K562 (cell line): ENCODE results near the gene TAOK2. TPM values are rescaled to one million over a fixed set of nuclear protein-coding genes. Genes with fewer than 3 reads are reported as not detected.

Experiments
- C11orf30 ChIP-seq: fragments of 450-650 bp; IDR thresholded peaks from 2 replicates; pipeline ENCODE4 v1.6.1; 2016; ENCODE audit warnings: low read depth, mild to moderate bottlenecking
- CCNT2 ChIP-seq: IDR thresholded peaks from 2 replicates; pipeline ENCODE4 v1.6.1; 2011; ENCODE audit warnings: borderline replicate concordance, low read depth, mild to moderate bottlenecking, moderate library complexity, mixed read lengths, low read length; ENCODE audit not compliant: insufficient read length; ENCODE audit errors: extremely low read depth
- CHD4 ChIP-seq: fragments of 200-600 bp; sonication (generic); IDR thresholded peaks from 3 replicates; pipeline ENCODE4 v1.6.1; 2012; ENCODE audit warnings: low read depth, mild to moderate bottlenecking, mixed read lengths, low read length, inconsistent platforms; ENCODE audit not compliant: insufficient read depth, insufficient replicate concordance, poor library complexity, severe bottlenecking
- EGR1 ChIP-seq: fragments of 450-650 bp; conservative IDR thresholded peaks from 2 replicates; pipeline ENCODE4 v1.6.1; 2017; ENCODE audit warnings: mild to moderate bottlenecking
- JUNB ChIP-seq: fragments of 450-650 bp; formaldehyde crosslinking; conservative IDR thresholded peaks from 2 replicates; pipeline ENCODE4 v1.4.0; 2020; ENCODE audit warnings: mild to moderate bottlenecking
- KLF16 ChIP-seq: IDR thresholded peaks from 2 replicates; pipeline ENCODE4 v1.6.1; 2016; ENCODE audit warnings: antibody characterized with exemption
- MAFK ChIP-seq: IDR thresholded peaks from 2 replicates; pipeline ENCODE4 v1.6.1; 2011; ENCODE audit warnings: low read length, improper control_type of control experiment
- MEIS2 ChIP-seq: fragments of 450-650 bp; IDR thresholded peaks from 2 replicates; pipeline ENCODE4 v1.6.1; 2014; ENCODE audit warnings: mild to moderate bottlenecking; ENCODE audit not compliant: partially characterized antibody
- MTA2 ChIP-seq: fragments of 450-650 bp; IDR thresholded peaks from 2 replicates; pipeline ENCODE4 v1.6.1; 2016; ENCODE audit warnings: low read depth
- NR2F6 ChIP-seq: fragments of 450-650 bp; formaldehyde crosslinking; IDR thresholded peaks from 2 replicates; pipeline ENCODE4 v1.4.0; 2020; ENCODE audit warnings: mild to moderate bottlenecking
- NRF1 ChIP-seq, 2 experiments: fragments of 450-650 bp; IDR thresholded peaks in 1 of 2; conservative IDR thresholded peaks in 1 of 2; 2 replicates each; pipeline ENCODE4 v1.6.1; 2014; ENCODE audit warnings: mild to moderate bottlenecking in 2 of 2
- PHF20 ChIP-seq: fragments of 450-650 bp; IDR thresholded peaks from 2 replicates; pipeline ENCODE4 v1.6.1; 2018; ENCODE audit not compliant: partially characterized antibody
- POLR2A ChIP-seq: fragments of 450-650 bp; conservative IDR thresholded peaks from 2 replicates; pipeline ENCODE4 v1.6.1; 2016
- POLR2AphosphoS5 ChIP-seq: IDR thresholded peaks from 2 replicates; pipeline ENCODE4 v1.6.1; 2011; ENCODE audit warnings: mild to moderate bottlenecking, low read depth, low read length, moderate library complexity; ENCODE audit not compliant: control insufficient read depth, insufficient read depth
- POLR3A ChIP-seq: IDR thresholded peaks from 2 replicates; pipeline ENCODE4 v1.6.1; 2011; ENCODE audit warnings: borderline replicate concordance, mild to moderate bottlenecking, moderate library complexity; ENCODE audit not compliant: insufficient read length, insufficient read depth; ENCODE audit errors: extremely low read depth
- POU5F1 ChIP-seq: fragments of 150-350 bp; IDR thresholded peaks from 2 replicates; pipeline ENCODE4 v1.6.1; 2014; ENCODE audit warnings: borderline replicate concordance, low read length, low read depth, mild to moderate bottlenecking; ENCODE audit not compliant: partially characterized antibody
- SIX5 ChIP-seq, 2 experiments: IDR thresholded peaks; 2 replicates each; pipeline ENCODE4 v1.6.1; 2011; ENCODE audit warnings: low read length in 2 of 2, borderline replicate concordance in 1 of 2, low read depth in 1 of 2, mild to moderate bottlenecking in 1 of 2, moderate library complexity in 1 of 2; ENCODE audit not compliant: insufficient read depth in 1 of 2
- TCF7L2 ChIP-seq: fragments of 150-350 bp; IDR thresholded peaks from 2 replicates; pipeline ENCODE4 v1.6.1; 2016; ENCODE audit warnings: low read depth, mild to moderate bottlenecking, low read length, moderate library complexity
- ZKSCAN3 ChIP-seq: fragments of 250-450 bp; sonication (Bioruptor Pico); IDR thresholded peaks from 2 replicates; pipeline ENCODE4 v1.4.0; 2020
- ZNF583 ChIP-seq: fragments of 250-450 bp; sonication (Bioruptor Pico); IDR thresholded peaks from 2 replicates; pipeline ENCODE4 v1.4.0; 2020
- polyA plus RNA-seq, 8 experiments: library from polyadenylated mRNA; depleted of rRNA in 4 of 8; stranded (reverse) in 5 of 8; unstranded in 3 of 8; fragments of >200 nt; fragmentation: Nextera tagmentation in 2 of 8; fragmentation: Illumina TruSeq in 1 of 8; extraction: Ambion mirVana in 2 of 8; extraction: Trizol in 1 of 8; gene quantifications; 2 replicates each; pipeline versions ENCODE4 v1.2.1 to v1.2.3, GENCODE V29; 2011 to 2014; ENCODE audit warnings: inconsistent platforms in 1 of 8, missing spikeins in 1 of 8
- total RNA-seq, 7 experiments: library from RNA; depleted of rRNA in 6 of 7; stranded (reverse); fragments of >200 nt in 6 of 7; fragmentation: Illumina TruSeq in 2 of 7; extraction: Trizol in 2 of 7; gene quantifications; 2 replicates each; pipeline versions ENCODE4 v1.2.1 to v1.2.3, GENCODE V29; 2011 to 2021; ENCODE audit warnings: low replicate concordance in 1 of 7
- TF ChIP-seq, protein P1 (sequence below): fragments of 150-350 bp; conservative IDR thresholded peaks from 2 replicates; pipeline ENCODE4 v1.6.1; 2014; ENCODE audit warnings: low read length
- TF ChIP-seq, protein P2 (sequence below), 2 experiments: fragments of 450-650 bp; conservative IDR thresholded peaks; 2 replicates each; pipeline ENCODE4 v1.6.1; 2017; ENCODE audit warnings: mild to moderate bottlenecking in 2 of 2, moderate library complexity in 2 of 2
- TF ChIP-seq, protein P3 (sequence below): sonication (generic); formaldehyde crosslinking; IDR thresholded peaks from 2 replicates; pipeline ENCODE4 v1.5.0; 2020; ENCODE audit warnings: missing genetic modification reagents

Gene TAOK2
- total and polyA plus RNA-seq, 9 of the 15 experiments (the other 6 are each of a cell fraction or from before 2014, with no cell fraction given), result 0.10 to 41.8 (median 13.7) TPM

DNA sequence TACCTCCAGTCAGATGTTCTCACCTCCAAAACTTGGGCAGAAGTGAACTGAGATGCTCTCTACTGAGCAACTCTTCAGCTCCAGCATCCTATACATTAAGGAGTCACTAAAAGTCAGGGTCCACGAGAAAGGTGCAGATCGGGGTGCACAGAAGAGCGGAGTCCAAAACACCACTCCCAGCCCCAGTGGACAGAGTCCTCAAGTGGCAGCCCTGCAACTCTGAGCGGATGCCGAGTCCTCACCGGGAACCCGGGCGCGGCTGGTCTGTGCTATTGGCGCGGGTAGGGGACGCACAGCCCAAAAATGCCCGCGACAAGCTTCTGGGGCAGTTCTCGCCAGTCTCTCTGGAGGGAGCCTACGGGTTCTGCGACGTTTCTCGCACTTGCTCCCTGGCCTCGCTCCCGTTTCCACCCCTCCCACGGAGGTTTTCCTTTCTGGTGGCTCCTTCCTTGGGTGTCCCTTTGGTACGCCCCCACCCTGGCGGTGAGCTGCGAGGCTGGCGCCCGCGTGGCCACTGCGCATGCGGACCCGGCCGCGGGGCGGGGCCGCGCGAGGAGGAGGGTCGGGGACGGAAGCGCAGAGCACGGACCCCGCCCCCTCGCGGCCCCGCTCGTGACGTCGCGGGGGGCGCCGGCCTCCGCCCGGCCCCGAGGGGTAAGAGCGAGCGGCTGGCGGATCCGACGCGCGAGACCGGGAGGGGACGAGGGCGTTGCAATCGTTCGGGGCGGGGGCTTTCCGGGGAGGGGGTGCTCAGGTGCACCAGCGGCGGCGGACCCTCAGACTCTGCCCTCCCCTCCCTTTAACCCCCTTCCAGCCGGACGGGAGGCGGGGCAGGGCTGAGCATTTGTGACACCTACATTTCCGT is 12.0 kb upstream of the TAOK2 start, which contains the start of gene TMEM219 (continued):
- TF ChIP-seq TCF7L2 (peak; percentile 84), POLR2A (peak; percentile 78), POU5F1 (no peak), CCNT2 (peak; percentile 58), EGR1 (peak; percentile 74), ZKSCAN3 (CRISPR knock-in tag) (no peak), NR2F6 (CRISPR knock-in tag) (no peak), PHF20 (peak; percentile 61), ZNF583 (CRISPR knock-in tag) (no peak), MTA2 (no peak), CHD4 (peak; percentile 65), C11orf30 (no peak), NRF1 (conservative IDR thresholded peaks at IDR 0.05 in 1 of 2, IDR thresholded peaks at IDR 0.05 in 1 of 2) (peak; percentile 96 to 97), SIX5 (IDR thresholded peaks at IDR 0.05; ENCODE audit: borderline replicate concordance in 1 of 2, insufficient read depth in 1 of 2, low read depth in 1 of 2, low read length in 2 of 2) (0 out of 4 replicates have a peak, but pooled peaks of 1 of the 2 experiments have one; percentile 5), POLR3A (no peak), JUNB (CRISPR knock-in tag) (no peak), KLF16 (0 out of 2 replicates have a peak, but pooled peaks have one; percentile 5), POLR2AphosphoS5 (peak; percentile 72), MEIS2 (peak; percentile 85), MAFK (no peak)
- TF ChIP-seq, protein P1, sequence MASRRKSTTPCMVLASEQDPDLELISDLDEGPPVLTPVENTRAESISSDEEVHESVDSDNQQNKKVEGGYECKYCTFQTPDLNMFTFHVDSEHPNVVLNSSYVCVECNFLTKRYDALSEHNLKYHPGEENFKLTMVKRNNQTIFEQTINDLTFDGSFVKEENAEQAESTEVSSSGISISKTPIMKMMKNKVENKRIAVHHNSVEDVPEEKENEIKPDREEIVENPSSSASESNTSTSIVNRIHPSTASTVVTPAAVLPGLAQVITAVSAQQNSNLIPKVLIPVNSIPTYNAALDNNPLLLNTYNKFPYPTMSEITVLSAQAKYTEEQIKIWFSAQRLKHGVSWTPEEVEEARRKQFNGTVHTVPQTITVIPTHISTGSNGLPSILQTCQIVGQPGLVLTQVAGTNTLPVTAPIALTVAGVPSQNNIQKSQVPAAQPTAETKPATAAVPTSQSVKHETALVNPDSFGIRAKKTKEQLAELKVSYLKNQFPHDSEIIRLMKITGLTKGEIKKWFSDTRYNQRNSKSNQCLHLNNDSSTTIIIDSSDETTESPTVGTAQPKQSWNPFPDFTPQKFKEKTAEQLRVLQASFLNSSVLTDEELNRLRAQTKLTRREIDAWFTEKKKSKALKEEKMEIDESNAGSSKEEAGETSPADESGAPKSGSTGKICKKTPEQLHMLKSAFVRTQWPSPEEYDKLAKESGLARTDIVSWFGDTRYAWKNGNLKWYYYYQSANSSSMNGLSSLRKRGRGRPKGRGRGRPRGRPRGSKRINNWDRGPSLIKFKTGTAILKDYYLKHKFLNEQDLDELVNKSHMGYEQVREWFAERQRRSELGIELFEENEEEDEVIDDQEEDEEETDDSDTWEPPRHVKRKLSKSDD, result no peak
- TF ChIP-seq, protein P2, sequence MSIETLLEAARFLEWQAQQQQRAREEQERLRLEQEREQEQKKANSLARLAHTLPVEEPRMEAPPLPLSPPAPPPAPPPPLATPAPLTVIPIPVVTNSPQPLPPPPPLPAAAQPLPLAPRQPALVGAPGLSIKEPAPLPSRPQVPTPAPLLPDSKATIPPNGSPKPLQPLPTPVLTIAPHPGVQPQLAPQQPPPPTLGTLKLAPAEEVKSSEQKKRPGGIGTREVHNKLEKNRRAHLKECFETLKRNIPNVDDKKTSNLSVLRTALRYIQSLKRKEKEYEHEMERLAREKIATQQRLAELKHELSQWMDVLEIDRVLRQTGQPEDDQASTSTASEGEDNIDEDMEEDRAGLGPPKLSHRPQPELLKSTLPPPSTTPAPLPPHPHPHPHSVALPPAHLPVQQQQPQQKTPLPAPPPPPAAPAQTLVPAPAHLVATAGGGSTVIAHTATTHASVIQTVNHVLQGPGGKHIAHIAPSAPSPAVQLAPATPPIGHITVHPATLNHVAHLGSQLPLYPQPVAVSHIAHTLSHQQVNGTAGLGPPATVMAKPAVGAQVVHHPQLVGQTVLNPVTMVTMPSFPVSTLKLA (conservative IDR thresholded peaks at IDR 0.05), result peak in 1 of 2 experiments; percentile 61; a peak in 2 of 4 replicates
- TF ChIP-seq, protein P3, sequence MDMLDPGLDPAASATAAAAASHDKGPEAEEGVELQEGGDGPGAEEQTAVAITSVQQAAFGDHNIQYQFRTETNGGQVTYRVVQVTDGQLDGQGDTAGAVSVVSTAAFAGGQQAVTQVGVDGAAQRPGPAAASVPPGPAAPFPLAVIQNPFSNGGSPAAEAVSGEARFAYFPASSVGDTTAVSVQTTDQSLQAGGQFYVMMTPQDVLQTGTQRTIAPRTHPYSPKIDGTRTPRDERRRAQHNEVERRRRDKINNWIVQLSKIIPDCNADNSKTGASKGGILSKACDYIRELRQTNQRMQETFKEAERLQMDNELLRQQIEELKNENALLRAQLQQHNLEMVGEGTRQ (CRISPR knock-in tag), result 0 out of 2 replicates have a peak, but pooled peaks have one; percentile 19
